GM23338 (cell line): ENCODE measurements around the gene SHPK.

Source experiments
- CREB1 ChIP-seq: fragments of 250-450 bp; sonication (Bioruptor Pico); IDR thresholded peaks from 2 replicates; pipeline ENCODE4 v1.5.0; 2020; ENCODE audit warnings: low read depth, mild to moderate bottlenecking, moderate library complexity
- EZH2 ChIP-seq: fragments of 200-600 bp; sonication (generic); IDR thresholded peaks from one replicate; pipeline ENCODE4 v1.8.0; 2017; ENCODE audit warnings: antibody characterized with exemption, mild to moderate bottlenecking, low read depth; ENCODE audit not compliant: unreplicated experiment
- EZH2phosphoT487 ChIP-seq: fragments of 200-600 bp; sonication (generic); IDR thresholded peaks from one replicate; pipeline ENCODE4 v1.8.1; 2018; ENCODE audit warnings: antibody characterized with exemption; ENCODE audit not compliant: unreplicated experiment
- JUNB ChIP-seq: IDR thresholded peaks from one replicate; pipeline ENCODE4 v1.6.1; 2016; ENCODE audit warnings: antibody characterized with exemption; ENCODE audit not compliant: unreplicated experiment
- POLR2AphosphoS5 ChIP-seq: IDR thresholded peaks from 2 replicates; pipeline ENCODE4 v1.6.1; 2016; ENCODE audit warnings: antibody characterized with exemption, low read depth
- STAT1 ChIP-seq: IDR thresholded peaks from one replicate; pipeline ENCODE4 v1.6.1; 2016; ENCODE audit warnings: antibody characterized with exemption; ENCODE audit not compliant: unreplicated experiment
- ZNF114 ChIP-seq: fragments of 250-450 bp; sonication (Bioruptor Pico); IDR thresholded peaks from 2 replicates; pipeline ENCODE4 v1.5.0; 2020; ENCODE audit warnings: mild to moderate bottlenecking, moderate library complexity
- ZNF331 ChIP-seq: fragments of 250-450 bp; sonication (Bioruptor Pico); IDR thresholded peaks from 2 replicates; pipeline ENCODE4 v1.5.0; 2020; ENCODE audit warnings: low read depth, mild to moderate bottlenecking, moderate library complexity
- TF ChIP-seq, protein P1 (sequence below), 2 experiments: fragments of 200-600 bp in 1 of 2; sonication (generic) in 1 of 2; conservative IDR thresholded peaks; 2 replicates each; pipeline versions ENCODE4 v1.5.1 to v1.6.1; 2016 to 2017; ENCODE audit warnings: antibody characterized with exemption in 2 of 2, low read depth in 2 of 2, mild to moderate bottlenecking in 2 of 2, moderate library complexity in 1 of 2
- TF ChIP-seq, protein P2 (sequence below): IDR thresholded peaks from one replicate; pipeline ENCODE4 v1.6.1; 2018; ENCODE audit warnings: antibody characterized with exemption; ENCODE audit not compliant: unreplicated experiment
- TF ChIP-seq, protein P3 (sequence below): IDR thresholded peaks from 2 replicates; pipeline ENCODE4 v1.6.1; 2016; ENCODE audit warnings: antibody characterized with exemption

DNA sequence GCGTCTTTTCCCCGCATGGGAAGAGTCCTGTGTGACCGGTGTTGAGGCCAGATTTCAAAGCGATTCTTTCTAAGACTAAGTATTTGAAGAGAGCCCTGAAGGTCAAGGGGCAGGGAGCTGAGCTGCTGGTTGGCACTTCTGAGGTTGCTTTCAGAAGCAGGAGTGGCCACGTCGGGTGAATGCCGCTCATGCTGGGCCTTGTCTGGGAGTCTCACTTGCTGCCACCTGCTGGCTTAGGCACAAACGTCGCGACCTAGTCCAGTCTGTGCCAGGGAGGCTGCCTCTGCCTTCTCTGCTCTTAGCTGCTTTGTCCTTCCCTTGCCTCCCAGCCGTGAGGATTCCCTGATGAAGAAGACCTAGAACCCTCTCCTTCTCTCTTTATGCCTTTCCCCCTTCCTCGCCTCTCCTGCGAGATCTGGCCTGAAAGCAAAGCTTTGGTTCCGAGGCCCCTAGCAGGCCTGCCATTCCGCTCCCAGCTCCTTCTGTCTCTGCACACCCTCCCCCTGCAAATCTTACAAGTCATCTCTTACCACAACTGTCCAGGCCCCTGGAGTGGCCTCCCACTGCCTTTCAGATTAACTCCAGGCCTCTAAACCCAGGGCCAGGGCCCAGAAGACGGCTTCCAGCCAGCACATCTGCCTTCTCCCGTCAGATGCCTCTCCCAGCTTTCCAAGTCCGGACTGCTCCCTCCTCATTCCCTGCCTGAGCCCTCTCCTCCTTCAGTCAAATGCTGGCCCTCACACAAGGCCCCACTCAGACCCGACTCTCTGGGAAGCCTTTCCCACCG is 11.9 kb upstream of the SHPK start:
- TF ChIP-seq POLR2AphosphoS5 (no peak), CREB1 (no peak), EZH2phosphoT487 (no peak), EZH2 (no peak), ZNF114 (CRISPR knock-in tag) (no peak), ZNF331 (no peak), JUNB (no peak), STAT1 (no peak)
- TF ChIP-seq, protein P1, sequence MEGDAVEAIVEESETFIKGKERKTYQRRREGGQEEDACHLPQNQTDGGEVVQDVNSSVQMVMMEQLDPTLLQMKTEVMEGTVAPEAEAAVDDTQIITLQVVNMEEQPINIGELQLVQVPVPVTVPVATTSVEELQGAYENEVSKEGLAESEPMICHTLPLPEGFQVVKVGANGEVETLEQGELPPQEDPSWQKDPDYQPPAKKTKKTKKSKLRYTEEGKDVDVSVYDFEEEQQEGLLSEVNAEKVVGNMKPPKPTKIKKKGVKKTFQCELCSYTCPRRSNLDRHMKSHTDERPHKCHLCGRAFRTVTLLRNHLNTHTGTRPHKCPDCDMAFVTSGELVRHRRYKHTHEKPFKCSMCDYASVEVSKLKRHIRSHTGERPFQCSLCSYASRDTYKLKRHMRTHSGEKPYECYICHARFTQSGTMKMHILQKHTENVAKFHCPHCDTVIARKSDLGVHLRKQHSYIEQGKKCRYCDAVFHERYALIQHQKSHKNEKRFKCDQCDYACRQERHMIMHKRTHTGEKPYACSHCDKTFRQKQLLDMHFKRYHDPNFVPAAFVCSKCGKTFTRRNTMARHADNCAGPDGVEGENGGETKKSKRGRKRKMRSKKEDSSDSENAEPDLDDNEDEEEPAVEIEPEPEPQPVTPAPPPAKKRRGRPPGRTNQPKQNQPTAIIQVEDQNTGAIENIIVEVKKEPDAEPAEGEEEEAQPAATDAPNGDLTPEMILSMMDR (conservative IDR thresholded peaks at IDR 0.05; ENCODE audit: low read depth in 2 of 2) = peak; percentile 50 to 71
- TF ChIP-seq, protein P2, sequence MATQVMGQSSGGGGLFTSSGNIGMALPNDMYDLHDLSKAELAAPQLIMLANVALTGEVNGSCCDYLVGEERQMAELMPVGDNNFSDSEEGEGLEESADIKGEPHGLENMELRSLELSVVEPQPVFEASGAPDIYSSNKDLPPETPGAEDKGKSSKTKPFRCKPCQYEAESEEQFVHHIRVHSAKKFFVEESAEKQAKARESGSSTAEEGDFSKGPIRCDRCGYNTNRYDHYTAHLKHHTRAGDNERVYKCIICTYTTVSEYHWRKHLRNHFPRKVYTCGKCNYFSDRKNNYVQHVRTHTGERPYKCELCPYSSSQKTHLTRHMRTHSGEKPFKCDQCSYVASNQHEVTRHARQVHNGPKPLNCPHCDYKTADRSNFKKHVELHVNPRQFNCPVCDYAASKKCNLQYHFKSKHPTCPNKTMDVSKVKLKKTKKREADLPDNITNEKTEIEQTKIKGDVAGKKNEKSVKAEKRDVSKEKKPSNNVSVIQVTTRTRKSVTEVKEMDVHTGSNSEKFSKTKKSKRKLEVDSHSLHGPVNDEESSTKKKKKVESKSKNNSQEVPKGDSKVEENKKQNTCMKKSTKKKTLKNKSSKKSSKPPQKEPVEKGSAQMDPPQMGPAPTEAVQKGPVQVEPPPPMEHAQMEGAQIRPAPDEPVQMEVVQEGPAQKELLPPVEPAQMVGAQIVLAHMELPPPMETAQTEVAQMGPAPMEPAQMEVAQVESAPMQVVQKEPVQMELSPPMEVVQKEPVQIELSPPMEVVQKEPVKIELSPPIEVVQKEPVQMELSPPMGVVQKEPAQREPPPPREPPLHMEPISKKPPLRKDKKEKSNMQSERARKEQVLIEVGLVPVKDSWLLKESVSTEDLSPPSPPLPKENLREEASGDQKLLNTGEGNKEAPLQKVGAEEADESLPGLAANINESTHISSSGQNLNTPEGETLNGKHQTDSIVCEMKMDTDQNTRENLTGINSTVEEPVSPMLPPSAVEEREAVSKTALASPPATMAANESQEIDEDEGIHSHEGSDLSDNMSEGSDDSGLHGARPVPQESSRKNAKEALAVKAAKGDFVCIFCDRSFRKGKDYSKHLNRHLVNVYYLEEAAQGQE = no peak
- TF ChIP-seq, protein P3, sequence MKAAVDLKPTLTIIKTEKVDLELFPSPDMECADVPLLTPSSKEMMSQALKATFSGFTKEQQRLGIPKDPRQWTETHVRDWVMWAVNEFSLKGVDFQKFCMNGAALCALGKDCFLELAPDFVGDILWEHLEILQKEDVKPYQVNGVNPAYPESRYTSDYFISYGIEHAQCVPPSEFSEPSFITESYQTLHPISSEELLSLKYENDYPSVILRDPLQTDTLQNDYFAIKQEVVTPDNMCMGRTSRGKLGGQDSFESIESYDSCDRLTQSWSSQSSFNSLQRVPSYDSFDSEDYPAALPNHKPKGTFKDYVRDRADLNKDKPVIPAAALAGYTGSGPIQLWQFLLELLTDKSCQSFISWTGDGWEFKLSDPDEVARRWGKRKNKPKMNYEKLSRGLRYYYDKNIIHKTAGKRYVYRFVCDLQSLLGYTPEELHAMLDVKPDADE = no peak
